GM18873 (cell line): ENCODE results near the gene LARGE1.

Experiments used
- ATAC-seq: cut with Tn5 transposase; IDR thresholded peaks from one replicate; pipeline ENCODE4 v1.9.1; 2021; ENCODE audit warnings: mild to moderate bottlenecking, moderate library complexity, moderate number of reproducible peaks; ENCODE audit not compliant: unreplicated experiment, low FRiP score

Gene LARGE1

GRCh38 chr22:33227791-33228190, 692.5 kb downstream of the LARGE1 start:
- ATAC-seq = no peak

- no peak for ATAC-seq
Measured at GRCh38 chr22:33224841-33225240, 695.4 kb downstream of the LARGE1 start.
